ENCODE results near the gene FUNDC2.

Gene FUNDC2

DNA sequence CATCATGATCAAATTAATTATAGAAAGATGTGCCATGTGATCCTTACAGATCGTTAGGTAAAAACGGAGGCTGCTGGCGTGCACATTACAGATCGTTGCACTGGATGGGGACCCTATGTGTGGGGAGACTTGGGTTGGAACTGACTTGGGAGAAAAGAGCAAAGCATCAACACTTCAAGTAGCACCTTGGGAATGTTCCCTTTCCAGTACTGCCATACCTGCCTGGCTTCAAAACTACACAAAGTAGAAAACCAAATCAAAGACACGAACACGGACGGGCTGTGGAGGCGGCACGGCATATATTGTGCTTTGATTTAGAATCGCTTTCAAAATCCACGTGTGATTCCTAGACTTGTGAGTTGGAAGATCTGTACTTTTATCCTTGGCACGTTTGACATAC is 43.4 kb downstream of the FUNDC2 start:
- DNase-seq (ENCODE audit: low read depth) = no peak

- DNase-seq (ENCODE audit: low read depth) = no peak
Observed at GRCh38 chrX:155070663-155070974, 44.0 kb downstream of the FUNDC2 start.

DNA sequence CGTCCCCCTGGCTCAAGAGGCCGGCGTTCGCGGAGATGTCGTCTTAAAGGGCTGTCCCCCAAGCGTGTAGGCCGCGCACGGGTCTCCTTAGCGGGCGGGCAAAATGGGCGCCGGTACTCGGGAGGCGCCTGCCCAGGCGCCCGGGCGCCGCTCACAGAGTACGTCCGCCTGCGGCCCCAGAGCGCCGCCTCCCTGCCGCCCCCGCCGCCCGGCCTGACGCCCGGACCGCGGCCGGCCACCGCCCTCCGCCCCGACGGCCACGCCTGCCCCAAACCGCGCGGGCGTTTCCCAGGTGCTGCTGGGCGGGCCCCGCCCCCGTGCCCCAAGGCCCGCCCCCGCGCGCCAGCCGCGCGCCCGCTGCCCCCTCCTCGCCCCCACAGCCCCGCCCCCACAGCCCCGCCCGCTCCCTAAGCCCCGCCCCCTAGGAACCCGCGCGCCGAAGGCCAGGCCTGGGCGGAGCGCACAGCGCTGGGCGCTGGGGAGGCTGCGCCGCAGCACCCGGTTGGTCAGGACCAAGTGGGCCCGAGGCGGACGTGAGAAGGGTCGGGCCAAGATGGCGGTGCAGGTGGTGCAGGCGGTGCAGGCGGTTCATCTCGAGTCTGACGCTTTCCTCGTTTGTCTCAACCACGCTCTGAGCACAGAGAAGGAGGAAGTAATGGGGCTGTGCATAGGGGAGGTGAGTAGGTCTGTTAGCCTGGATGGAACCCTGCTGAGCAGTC is 44.5 kb downstream of the FUNDC2 start, which contains the start of the genes BRCC3, CMC4 and MTCP1:
TSS of gene BRCC3 (plus strand) at position 534 of the 719 bp plus-strand sequence. CDS start at position 554, 20 bp downstream.
TSS of gene CMC4 (minus strand) at position 162 of the 719 bp plus-strand sequence. CDS start 7,113 bp downstream, outside the sequence.
TSS of gene MTCP1 (minus strand) at position 162 of the 719 bp plus-strand sequence. CDS start 5,126 bp downstream, outside the sequence.
- peak; percentile 76 for DNase-seq (ENCODE audit: low read depth)

- DNase-seq (ENCODE audit: low read depth) = no peak
Observed at GRCh38 chrX:155071694-155072280, 45.1 kb downstream of the FUNDC2 start.

GRCh38 chrX:155086202-155086840 is 59.7 kb downstream of the FUNDC2 start:
- peak; percentile 16 for DNase-seq (ENCODE audit: low read depth)

- no peak for DNase-seq (ENCODE audit: low read depth)
Observed at GRCh38 chrX:155086961-155087735, 60.5 kb downstream of the FUNDC2 start.

DNA sequence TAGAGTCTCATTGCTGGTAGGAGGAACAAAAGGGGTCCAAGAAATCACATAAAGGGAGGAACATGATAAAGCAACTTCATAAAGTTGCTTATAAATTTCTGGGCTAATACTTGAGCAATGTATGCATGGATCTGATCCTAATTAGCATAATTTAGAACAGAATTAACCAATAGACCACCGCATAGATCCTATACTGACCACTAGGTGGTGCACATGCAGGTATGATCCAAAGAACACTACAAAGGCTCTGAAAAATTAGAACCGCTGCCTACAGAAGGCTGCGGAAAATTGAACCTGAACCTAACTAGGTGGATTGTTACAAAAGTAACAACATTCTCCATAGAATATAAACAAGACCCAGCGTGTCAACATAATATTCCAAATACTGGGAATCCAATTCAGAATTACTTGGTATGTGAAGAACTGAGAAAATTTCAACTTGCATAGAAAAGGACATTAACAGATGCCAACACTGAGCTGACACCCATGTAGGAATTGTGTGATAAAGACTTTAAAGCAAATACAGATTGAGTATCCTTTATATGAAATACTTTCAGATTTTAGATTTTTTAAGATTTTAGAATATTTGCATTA is 67.9 kb downstream of the FUNDC2 start:
- peak; percentile 15 for DNase-seq (ENCODE audit: low read depth)

- no peak for DNase-seq (ENCODE audit: low read depth)
Observed at GRCh38 chrX:155105919-155106318, 79.3 kb downstream of the FUNDC2 start.

- DNase-seq (ENCODE audit: low read depth) = no peak
Observed at GRCh38 chrX:155108427-155108826, 81.8 kb downstream of the FUNDC2 start.

All from iris pigment epithelial cell (primary cell).